ENCODE results near the gene HMOX1.

- TF ChIP-seq POLR2A (IDR thresholded peaks at IDR 0.05) (peak in 1 of 4 donors; percentile 63), CTCF (IDR thresholded peaks at IDR 0.05) (no peak)
Observed at GRCh38 chr22:35376728-35377472, 4.0 kb upstream of the HMOX1 start.

Data from upper lobe of left lung (tissue), 4 donors.